ENCODE results near the gene ARHGEF40.

The ARHGEF40 gene

DNA sequence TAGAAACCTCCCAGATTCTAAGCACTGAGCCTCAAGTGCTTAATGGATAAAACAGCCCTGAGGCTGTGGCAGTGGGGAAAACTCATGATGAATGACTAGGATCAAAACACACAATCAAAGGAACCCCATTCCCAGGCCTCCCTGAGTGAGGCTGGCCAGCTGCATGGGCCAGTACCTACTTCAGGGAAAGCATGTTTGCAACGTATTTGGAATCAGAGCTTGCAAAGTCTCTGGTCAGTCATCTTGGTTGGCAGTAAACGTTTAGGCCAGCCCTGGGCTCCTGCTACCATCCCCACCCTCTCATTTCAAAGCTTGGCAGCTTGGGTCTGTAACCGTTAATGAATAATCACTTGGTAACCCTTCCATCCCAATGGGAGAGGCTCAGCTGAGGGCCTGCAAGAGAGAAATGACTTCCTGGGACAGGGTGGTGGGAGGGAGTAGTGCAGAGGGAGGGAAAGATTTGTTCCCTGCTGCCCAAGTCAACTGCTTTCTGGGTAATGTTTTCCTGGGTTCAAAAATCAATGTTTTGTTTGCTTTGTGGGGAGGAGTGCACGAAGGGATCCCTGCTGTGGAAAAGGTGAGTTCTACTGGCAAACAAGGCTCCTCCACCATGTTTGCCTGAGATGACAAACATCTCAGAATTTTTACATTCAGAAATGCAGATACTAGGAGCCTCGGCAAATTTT lies 14.5 kb upstream of the ARHGEF40 start:
- no peak for TF ChIP-seq CTCF (IDR thresholded peaks at IDR 0.05; ENCODE audit: low read depth, low read length)
- H3K4me3 ChIP-seq (ENCODE audit: low read depth, low read length): no peak overlapping the region

DNA sequence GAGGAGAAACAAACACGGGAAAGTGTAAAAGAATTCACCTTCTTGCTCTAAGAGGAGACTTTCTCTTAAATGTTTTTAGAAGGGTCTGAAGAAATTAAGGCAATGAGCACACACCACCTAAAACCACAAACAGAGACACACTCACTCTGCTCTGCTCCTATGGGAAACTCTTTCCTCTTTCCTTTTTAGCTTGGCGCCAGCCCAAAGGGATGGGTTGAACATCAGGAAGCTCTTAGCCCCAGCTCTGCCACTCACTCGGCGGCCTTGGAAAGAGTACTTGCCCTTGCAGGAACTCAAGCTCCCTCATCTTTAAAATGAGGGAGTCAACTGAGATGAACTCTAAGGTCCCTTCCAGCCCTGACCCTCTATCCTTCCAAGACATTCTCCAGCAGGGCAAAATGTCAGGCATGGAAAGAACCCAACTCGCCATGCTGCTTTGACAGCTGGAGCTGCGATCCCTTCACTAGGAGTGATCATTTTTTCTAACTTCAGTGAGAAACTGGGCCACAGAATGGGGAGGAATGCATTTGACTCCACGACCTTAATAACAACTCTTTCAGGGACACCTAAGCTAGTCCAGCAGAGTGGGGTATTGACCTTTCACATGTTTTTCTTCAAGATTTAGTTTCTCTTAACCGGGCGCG lies 13.5 kb upstream of the ARHGEF40 start:
- no peak overlapping the region for H3K4me3 ChIP-seq (ENCODE audit: low read depth, low read length)
- TF ChIP-seq CTCF (IDR thresholded peaks at IDR 0.05; ENCODE audit: low read depth, low read length): no peak

DNA sequence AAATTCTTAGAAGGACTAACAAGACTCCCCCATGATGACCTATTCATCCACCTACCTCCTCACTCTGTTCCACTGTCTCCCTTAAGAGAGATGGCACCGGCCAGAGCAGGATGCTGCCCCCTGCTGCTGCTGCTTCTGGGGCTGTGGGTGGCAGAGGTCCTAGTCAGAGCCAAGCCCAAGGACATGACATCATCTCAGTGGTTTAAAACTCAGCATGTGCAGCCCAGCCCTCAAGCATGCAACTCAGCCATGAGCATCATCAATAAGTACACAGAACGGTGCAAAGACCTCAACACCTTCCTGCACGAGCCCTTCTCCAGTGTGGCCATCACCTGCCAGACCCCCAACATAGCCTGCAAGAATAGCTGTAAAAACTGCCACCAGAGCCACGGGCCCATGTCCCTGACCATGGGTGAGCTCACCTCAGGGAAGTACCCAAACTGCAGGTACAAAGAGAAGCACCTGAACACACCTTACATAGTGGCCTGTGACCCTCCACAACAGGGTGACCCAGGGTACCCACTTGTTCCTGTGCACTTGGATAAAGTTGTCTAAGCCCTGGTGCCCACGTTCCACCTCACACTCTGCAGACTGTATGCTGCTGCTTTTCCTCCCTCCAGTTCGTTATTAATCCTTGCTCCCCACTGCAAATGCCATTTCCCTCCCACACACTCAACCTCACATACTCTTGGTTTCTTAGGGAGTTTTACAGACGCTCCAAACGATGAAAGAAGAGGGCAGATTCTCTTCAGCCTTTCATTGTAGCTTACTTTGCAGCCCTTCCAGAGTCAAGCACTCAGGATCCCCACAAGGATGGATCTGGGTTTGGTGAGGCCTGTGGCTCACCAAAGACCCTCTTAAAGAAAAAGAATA lies 12.1 kb upstream of the ARHGEF40 start, which contains the start of gene RNASE8:
Gene RNASE8, plus strand, starts transcription at position 20 of the 873 bp plus-strand sequence. Its CDS starts 71 bp downstream, at position 91.
- TF ChIP-seq CTCF (IDR thresholded peaks at IDR 0.05; ENCODE audit: low read depth, low read length): peak; percentile 7; the same call in 1 of the 2 replicates
- H3K4me3 ChIP-seq (ENCODE audit: low read depth, low read length): no peak within 1 kb of the TSS

- no peak overlapping the region for H3K4me3 ChIP-seq (ENCODE audit: low read depth, low read length)
- no peak for TF ChIP-seq CTCF (IDR thresholded peaks at IDR 0.05; ENCODE audit: low read depth, low read length)
These were observed 11.2 kb upstream of the ARHGEF40 start for GRCh38 chr14:21058903-21059302.

DNA sequence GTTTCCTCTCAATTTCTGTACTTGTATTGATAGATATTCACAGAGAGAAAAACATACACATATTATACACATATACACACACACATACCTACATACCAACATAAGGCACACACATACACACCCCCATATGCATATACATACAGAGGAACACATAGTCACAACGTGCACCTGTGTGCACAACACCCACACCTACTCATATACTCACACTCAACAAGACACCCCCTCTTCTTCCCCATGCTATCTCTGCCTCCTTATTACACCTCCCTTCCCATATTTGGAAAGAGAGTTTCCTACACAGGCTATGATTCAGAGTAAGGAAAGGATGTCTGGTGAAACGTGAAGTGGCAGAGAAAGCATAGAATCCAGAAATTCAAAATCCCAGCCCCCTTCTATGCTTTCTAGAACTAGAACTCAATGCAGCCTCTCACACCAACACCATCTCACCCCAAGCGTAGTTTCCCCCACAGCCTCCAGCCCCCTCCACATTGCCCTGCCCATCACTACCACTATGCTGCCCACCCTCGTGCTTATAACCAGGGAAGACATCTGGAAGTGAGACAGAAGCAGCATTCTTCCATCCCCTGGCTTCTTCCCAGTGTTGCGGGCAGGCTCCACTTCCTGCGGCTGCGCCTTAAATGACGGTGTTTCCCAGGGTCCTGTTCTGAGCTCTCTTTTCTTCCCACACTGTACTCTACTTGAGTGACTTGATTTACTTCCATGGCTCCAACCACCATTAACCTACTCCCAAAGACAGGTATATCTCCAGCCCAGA lies 10.1 kb upstream of the ARHGEF40 start:
- no peak overlapping the region for H3K4me3 ChIP-seq (ENCODE audit: low read depth, low read length)

More for the DNA sequence above, 10.1 kb upstream of the ARHGEF40 start:
- TF ChIP-seq CTCF (IDR thresholded peaks at IDR 0.05; ENCODE audit: low read depth, low read length): no peak
